Muscle of back (tissue), 13 donors: ENCODE results near the gene DEGS2. TPM values are rescaled to one million over a fixed set of nuclear protein-coding genes. Genes with fewer than 3 reads are reported as not detected.
"Not testable (repeated sequence)": the region's sequence is repeated elsewhere in the genome, so short reads cannot be mapped to it uniquely, and the experiment has no call there.

Source experiments
- DNase-seq, 3 donors: peaks; one replicate each; pipeline versions ENCODE4 v3.0.0 to v3.0.0-alpha.2; 2013
- long read RNA-seq, 9 donors: transcript quantifications; one replicate each; lab custom pipeline, GENCODE V29; 2026
- polyA plus RNA-seq, 10 donors: library from polyadenylated mRNA; unstranded; fragments of 120-200 nt; gene quantifications; one replicate each; pipeline ENCODE4 v1.2.1, GENCODE V29; 2013; ENCODE audit not compliant: insufficient read length in 10 of 10

DEGS2 gene
- 1 to 10 TPM in 1 of 10 donors, under 1 TPM in 9; 0.17 to 1.2 (median 0.46) TPM for polyA plus RNA-seq
- long read RNA-seq, donor 1: 0 reads
- long read RNA-seq, donor 2: 0 reads
- long read RNA-seq, donor 3: 0 reads
- long read RNA-seq, donor 4: 0 reads
- long read RNA-seq, donor 5: 0 reads
- long read RNA-seq, donor 6: 0 reads
- long read RNA-seq, donor 7: 0 reads
- long read RNA-seq, donor 8: 0 reads
- long read RNA-seq, donor 9: 0 reads

GRCh38 chr14:100159094-100159864 is at the start of gene DEGS2:
DEGS2 (minus strand) TSS chr14:100159645; CDS start chr14:100159587, 58 bp downstream.
- DNase-seq: no peak

DNA sequence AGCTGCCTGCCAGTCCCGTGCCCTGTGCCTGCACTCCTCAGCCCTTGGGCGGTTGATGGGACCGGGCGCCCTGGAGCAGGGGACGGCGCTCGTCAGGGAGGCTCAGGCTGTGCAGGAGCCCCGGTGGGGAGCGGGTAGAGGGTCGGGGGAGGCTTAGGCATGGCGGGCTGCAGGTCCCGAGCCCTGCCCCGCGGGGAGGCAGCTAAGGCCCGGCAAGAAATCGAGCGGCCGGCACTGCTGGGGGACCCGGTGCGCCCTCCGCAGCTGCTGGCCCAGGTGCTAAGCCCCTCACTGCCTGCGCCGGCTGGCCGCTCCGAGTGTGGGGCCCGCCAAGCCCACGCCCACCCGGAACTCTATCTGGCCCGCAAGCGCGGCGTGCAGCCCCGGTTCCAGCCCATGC is 48.7 kb upstream of the DEGS2 start:
- not testable (repeated sequence) for DNase-seq

- DNase-seq: not testable (repeated sequence)
These were observed 48.1 kb upstream of the DEGS2 start for GRCh38 chr14:100207588-100207987.

- DNase-seq: not testable (repeated sequence)
These were observed 45.4 kb upstream of the DEGS2 start for GRCh38 chr14:100204835-100205167.

- no peak for DNase-seq
These were observed 44.8 kb upstream of the DEGS2 start for GRCh38 chr14:100203962-100204834.

GRCh38 chr14:100203146-100203545 is 43.7 kb upstream of the DEGS2 start:
- no peak for DNase-seq

GRCh38 chr14:100202712-100203111 is 43.3 kb upstream of the DEGS2 start:
- no peak for DNase-seq

DNA sequence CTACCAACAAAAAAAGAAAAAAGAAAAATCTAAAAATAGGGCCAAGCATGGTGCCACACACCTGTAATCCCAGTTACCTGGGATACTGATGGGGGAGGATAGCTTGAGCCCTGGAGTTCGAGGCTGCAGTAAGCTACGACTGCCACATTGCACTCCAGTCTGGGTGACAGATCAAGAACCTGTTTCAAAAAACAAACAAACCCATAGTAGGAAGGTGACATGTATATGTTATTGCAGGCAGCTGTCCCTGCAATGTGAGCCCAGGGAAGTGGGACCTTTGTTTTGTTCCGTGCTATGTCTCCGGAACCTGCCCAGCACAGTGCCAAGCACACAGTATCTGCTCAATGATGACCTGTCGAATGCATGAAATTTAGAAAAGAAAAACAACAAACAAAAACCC is 42.3 kb upstream of the DEGS2 start:
- DNase-seq: no peak

GRCh38 chr14:100200311-100200710 is 40.9 kb upstream of the DEGS2 start:
- DNase-seq: no peak

GRCh38 chr14:100199240-100199860 is 39.9 kb upstream of the DEGS2 start:
- DNase-seq: no peak

DNA sequence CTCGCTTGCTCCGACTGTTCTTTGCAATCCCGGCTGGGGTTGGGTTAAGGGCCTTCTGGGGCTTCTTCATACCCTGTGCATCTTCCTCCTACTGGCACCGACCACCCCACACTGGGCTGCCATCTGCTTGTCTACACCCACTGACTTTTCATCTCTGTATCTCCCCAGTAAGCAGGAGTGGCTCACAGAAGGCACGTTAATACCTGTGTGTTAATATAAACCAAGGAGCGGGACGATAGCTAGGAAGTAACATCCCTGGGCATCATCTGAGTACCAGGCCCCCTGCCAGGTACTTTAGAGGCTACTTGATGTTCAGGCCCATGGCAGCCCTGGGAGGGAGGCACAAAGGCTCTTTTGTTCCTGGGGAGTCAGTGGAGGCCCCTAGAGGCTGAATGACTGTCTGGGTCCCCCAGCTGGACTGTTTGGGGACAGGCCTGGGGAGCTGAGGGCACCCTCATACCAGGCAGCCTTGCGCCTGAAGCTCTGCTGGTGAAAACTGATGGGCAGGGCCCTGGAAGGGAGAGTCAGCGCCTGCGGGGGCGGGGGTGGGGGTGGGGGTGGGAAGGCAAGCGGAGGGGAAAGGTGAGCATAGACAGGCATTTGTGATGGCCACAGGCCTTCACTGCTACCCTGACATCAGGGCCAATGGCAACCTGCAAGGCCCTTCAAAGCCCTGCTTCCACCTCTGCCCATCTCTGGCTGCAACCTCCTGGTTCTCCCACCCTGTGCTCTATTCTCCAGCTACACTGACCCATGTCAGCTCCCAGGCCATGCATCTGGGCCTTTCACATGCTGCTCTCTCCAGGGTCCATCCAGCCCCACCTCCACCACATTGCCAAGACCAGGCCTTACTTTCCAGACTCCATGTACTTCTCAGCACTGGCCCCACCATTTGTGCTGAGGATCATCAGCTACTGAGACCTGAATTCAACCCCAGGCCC is 34.2 kb upstream of the DEGS2 start:
- DNase-seq: no peak

GRCh38 chr14:100192672-100193416 is 33.4 kb upstream of the DEGS2 start:
- peak; percentile 98 to 99 (median 99) for DNase-seq

DNA sequence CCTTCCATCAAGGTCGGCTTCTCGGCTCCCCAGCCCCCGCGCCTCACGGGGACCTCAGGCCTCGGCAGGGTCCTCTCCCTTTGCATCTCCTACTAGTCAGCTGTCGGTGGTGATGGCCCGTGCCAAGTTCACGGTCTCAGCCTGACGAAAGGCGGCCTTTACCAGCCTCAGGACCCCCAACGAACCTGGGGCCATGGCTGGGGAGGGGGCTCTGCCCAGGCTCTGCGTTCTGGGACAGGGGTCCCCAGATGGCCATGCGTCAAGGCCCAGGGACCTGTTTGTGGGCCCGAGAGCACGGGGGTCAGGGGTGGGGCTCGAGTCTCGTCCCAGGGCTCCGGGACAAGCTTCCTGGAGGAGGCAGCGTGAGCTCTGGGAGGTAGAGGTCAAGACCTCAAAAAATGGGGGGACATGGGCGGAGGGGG is 32.8 kb upstream of the DEGS2 start:
- peak in 1 of 3 donors; percentile 7 for DNase-seq

DNA sequence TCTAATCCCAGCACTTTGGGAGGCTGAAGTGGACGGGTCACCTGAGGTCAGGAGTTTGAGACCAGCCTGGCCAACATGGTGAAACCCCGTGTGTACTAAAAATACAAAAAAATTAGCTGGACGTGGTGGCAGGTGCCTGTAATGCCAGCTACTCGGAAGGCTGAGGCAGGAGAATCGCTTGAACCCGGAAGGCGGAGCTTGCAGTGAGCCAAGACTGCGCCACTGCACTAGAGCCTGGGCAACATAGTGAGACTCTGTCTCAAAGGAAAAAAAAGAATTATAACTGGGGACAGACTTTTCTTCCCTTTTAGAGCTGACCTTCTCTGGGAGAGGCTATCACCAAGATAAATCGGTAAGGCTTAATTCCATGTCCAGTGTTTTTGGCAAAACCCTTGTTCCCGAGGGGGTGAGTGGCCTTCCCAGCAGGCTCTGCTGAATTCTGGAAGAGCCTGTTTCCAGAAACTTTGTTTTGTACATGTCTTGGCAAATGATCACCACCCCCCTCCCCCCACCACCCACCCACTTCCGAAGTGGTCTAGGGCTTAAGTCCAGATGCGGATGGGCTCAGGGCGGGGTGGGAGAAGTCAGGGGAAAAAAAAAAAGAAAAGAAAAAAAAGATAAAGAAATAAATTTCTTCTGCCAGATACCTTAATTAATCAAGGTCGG is 32.3 kb upstream of the DEGS2 start:
- DNase-seq: peak in 1 of 3 donors; percentile 15

DNA sequence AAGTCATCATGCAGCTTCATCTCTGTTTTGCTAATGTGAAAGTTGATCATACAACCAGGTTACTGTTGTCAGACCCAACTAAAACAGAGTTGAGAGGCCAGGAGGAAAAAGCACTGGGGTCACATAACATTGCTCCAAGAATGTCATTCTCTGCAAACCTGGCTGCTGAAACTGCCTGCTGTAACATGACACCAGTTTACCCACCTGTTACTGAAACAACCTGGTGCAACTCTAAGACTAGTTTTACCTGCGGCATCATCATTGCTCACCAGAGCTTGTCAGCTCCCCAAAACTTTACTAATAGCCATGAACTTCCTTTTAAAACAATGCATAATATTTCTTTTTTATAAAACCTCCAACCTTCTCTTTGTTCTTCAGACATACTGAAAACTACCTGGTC is 30.7 kb upstream of the DEGS2 start:
- no peak for DNase-seq

DNA sequence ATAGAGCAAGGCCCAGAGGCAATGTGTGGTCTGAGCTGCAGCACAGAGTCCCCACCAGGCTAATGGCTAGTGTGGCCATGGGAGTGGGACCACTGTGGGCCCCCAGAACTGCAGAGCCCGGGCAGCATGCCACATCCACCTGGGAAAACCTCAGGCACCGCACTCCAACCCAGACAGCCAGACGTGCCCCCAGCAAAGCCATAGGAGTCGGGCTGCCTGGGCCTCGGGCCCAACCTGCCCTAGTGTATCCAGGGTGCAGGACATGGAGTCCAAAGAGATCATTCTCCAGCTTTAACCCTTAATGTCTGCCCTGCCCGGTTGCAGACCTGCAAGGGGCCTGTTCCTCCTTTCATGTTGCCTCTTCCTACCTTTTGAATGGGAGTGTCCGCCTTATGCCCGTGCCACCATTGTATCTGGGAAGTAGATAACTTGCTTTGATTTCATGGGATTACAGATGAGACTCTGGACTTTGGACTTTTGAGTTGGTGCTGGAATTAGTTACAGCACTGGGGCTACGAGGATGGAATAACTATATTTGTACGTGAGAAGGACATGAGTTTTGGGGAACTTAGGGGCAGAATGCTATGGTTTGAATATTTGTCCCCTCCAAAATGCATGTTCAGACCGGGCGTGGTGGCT is 29.1 kb upstream of the DEGS2 start:
- no peak for DNase-seq

- DNase-seq: no peak
These were observed 27.9 kb upstream of the DEGS2 start for GRCh38 chr14:100187247-100187833.

DNA sequence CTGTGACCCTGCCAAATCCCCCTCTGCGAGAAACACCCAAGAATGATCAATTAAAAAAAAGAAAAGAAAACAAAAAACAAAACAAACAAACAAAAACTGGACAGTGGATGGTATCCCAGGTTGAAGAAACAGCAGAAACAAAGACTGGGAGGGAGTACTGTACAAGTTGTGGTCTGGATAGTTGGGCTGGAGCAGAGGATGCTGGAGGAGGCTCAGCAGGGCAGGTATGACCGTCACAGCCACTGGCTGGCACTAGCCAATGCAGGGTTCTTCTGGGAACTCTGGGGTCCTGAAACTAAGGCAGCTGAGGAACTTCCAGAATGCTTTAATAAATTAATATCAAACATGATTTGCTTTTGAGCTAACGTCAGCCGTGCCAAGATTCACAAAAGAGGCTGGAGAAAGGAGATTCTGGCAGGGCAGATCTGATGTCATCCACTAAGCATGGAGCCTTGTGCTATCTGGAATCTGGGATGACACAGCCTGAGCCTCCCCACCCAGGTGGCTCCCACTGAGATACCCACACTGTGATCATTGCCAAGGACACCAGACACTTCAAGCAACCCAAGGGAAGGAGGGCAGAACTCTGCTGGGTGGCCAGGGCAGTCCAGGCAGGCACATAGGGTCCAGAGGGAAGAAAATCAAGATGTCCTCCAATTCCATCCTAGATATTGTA is 22.6 kb upstream of the DEGS2 start:
- peak in 1 of 3 donors; percentile 26 for DNase-seq
